IMR-90 (cell line): ENCODE data around the gene RELL1. TPM values are rescaled to one million over a fixed set of nuclear protein-coding genes. Genes with fewer than 3 reads are reported as not detected.

Experiments
- ATAC-seq: fragments of 200-7000 bp; cut with Tn5 transposase; 2 replicates; pipeline ENCODE4 v1.9.1; 2020; ENCODE audit warnings: low read depth, mild to moderate bottlenecking, moderate library complexity
- BruUV-seq: library from RNA; stranded (reverse); fragments of 400-500 nt; replicated peaks from 2 replicates; lab custom pipeline; 2021; lab: Mats Ljungman, UMichigan
- CTCF ChIA-PET: fragments of 300-600 bp; formaldehyde crosslinking; extraction: SDS; loops from one replicate; lab custom pipeline; 2021; ENCODE audit warnings: antibody characterized with exemption; lab: Yijun Ruan, JAX
- POLR2A ChIA-PET: fragments of 300-600 bp; sonication (Branson Sonifier 250); formaldehyde crosslinking; loops from one replicate; lab custom pipeline; 2022; ENCODE audit warnings: antibody characterized with exemption; ENCODE audit not compliant: unreplicated experiment; lab: Charles Lee
- DNase-seq: peaks from one replicate; pipeline ENCODE4 v3.0.0; 2013
- H2AFZ ChIP-seq: replicated peaks from 2 replicates; pipeline ENCODE3; 2013; ENCODE audit warnings: low read length, mild to moderate bottlenecking; ENCODE audit not compliant: poor library complexity
- H2AK5ac ChIP-seq: 2 replicates; pipeline ENCODE4 v1.6.1; 2013; ENCODE audit warnings: low read depth, low read length, inconsistent platforms
- H2AK9ac ChIP-seq: replicated peaks from 2 replicates; pipeline ENCODE3; 2013; ENCODE audit warnings: mild to moderate bottlenecking, low read depth, low read length, moderate library complexity; ENCODE audit not compliant: poor library complexity
- H2BK120ac ChIP-seq: 2 replicates; pipeline ENCODE4 v1.6.1; 2013; ENCODE audit warnings: low read depth, low read length, inconsistent platforms
- H2BK15ac ChIP-seq: 3 replicates; pipeline ENCODE4 v1.6.1; 2013; ENCODE audit warnings: low read depth, low read length, inconsistent platforms
- H2BK20ac ChIP-seq: 2 replicates; pipeline ENCODE4 v1.6.1; 2013; ENCODE audit warnings: low read depth, mild to moderate bottlenecking, inconsistent platforms, low read length, moderate library complexity
- H2BK5ac ChIP-seq: 2 replicates; pipeline ENCODE4 v1.6.1; 2013; ENCODE audit warnings: mild to moderate bottlenecking, low read depth, low read length, inconsistent platforms; ENCODE audit not compliant: poor library complexity, severe bottlenecking
- H3K14ac ChIP-seq: replicated peaks from 2 replicates; pipeline ENCODE4 v1.6.1; 2013; ENCODE audit warnings: low read depth, low read length, inconsistent platforms
- H3K18ac ChIP-seq: 2 replicates; pipeline ENCODE4 v1.6.1; 2013; ENCODE audit warnings: low read depth, low read length, control low read depth
- H3K23ac ChIP-seq: 2 replicates; pipeline ENCODE4 v1.6.1; 2013; ENCODE audit warnings: low read depth, low read length, inconsistent platforms
- H3K27ac ChIP-seq: 2 replicates; pipeline ENCODE4 v1.5.1; 2013; ENCODE audit warnings: mild to moderate bottlenecking, control low read depth, low read length; ENCODE audit not compliant: insufficient read depth
- H3K27me3 ChIP-seq: 2 replicates; pipeline ENCODE4 v1.6.1; 2013; ENCODE audit warnings: low read length; ENCODE audit not compliant: control insufficient read depth, insufficient read depth
- H3K36me3 ChIP-seq: 2 replicates; pipeline ENCODE4 v1.6.1; 2013; ENCODE audit warnings: low read length, mixed read lengths; ENCODE audit not compliant: control insufficient read depth, insufficient read depth
- H3K4ac ChIP-seq: 2 replicates; pipeline ENCODE4 v1.6.1; 2013; ENCODE audit warnings: low read depth, low read length, inconsistent platforms
- H3K4me1 ChIP-seq: 2 replicates; pipeline ENCODE4 v1.6.1; 2013; ENCODE audit warnings: low read length, mixed read lengths; ENCODE audit not compliant: control insufficient read depth, insufficient read depth
- H3K4me2 ChIP-seq: 2 replicates; pipeline ENCODE4 v1.6.1; 2013; ENCODE audit warnings: low read depth, mild to moderate bottlenecking, control low read depth, low read length, moderate library complexity
- H3K4me3 ChIP-seq: 2 replicates; pipeline ENCODE4 v1.5.1; 2013; ENCODE audit warnings: low read depth, mild to moderate bottlenecking, control low read depth, low read length, moderate library complexity; ENCODE audit not compliant: insufficient read depth
- H3K56ac ChIP-seq: 2 replicates; pipeline ENCODE4 v1.6.1; 2013; ENCODE audit warnings: low read length, inconsistent platforms; ENCODE audit not compliant: insufficient read depth; ENCODE audit errors: extremely low read depth
- H3K79me1 ChIP-seq, 2 experiments: 2 replicates each; pipeline ENCODE4 v1.6.1; 2013; ENCODE audit warnings: low read length in 2 of 2, inconsistent platforms in 1 of 2, low read depth in 1 of 2
- H3K9ac ChIP-seq: 2 replicates; pipeline ENCODE4 v1.6.1; 2013; ENCODE audit warnings: low read depth, low read length, control low read depth
- H3K9me1 ChIP-seq: 2 replicates; pipeline ENCODE4 v1.6.1; 2013; ENCODE audit warnings: low read length, inconsistent platforms; ENCODE audit not compliant: insufficient read depth
- H3K9me3 ChIP-seq: 2 replicates; pipeline ENCODE4 v1.6.1; 2013; ENCODE audit warnings: low read length; ENCODE audit not compliant: control insufficient read depth, insufficient read depth
- H4K20me1 ChIP-seq: 2 replicates; pipeline ENCODE4 v1.6.1; 2013; ENCODE audit warnings: low read length, inconsistent platforms; ENCODE audit not compliant: insufficient read depth
- H4K5ac ChIP-seq: 2 replicates; pipeline ENCODE4 v1.6.1; 2013; ENCODE audit warnings: mild to moderate bottlenecking, low read depth, low read length, control low read depth
- H4K8ac ChIP-seq, 2 experiments: 2 replicates each; pipeline ENCODE4 v1.6.1; 2013; ENCODE audit warnings: low read depth in 2 of 2, low read length in 2 of 2, control low read depth in 1 of 2, inconsistent platforms in 1 of 2
- H4K91ac ChIP-seq: 2 replicates; pipeline ENCODE4 v1.6.1; 2013; ENCODE audit warnings: low read depth, low read length, inconsistent platforms; ENCODE audit not compliant: insufficient read depth
- CHD1 ChIP-seq: IDR thresholded peaks from 2 replicates; pipeline ENCODE4 v1.6.1; 2012; ENCODE audit warnings: low read depth, low read length, improper control_type of control experiment
- CTCF ChIP-seq: conservative IDR thresholded peaks from 2 replicates; pipeline ENCODE4 v1.5.1; 2012; ENCODE audit warnings: mild to moderate bottlenecking, low read depth, low read length, improper control_type of control experiment
- FOS ChIP-seq: fragments of 150-350 bp; IDR thresholded peaks from 2 replicates; pipeline ENCODE4 v1.6.1; 2016; ENCODE audit warnings: low read depth, low read length
- NFE2L2 ChIP-seq: fragments of 150-350 bp; IDR thresholded peaks from 2 replicates; pipeline ENCODE4 v1.6.1; 2016; ENCODE audit warnings: low read depth, mild to moderate bottlenecking, low read length
- POLR2A ChIP-seq: IDR thresholded peaks from 2 replicates; pipeline ENCODE4 v1.6.1; 2012; ENCODE audit warnings: mild to moderate bottlenecking, low read depth, low read length
- RAD21 ChIP-seq: IDR thresholded peaks from 2 replicates; pipeline ENCODE4 v1.6.1; 2012; ENCODE audit warnings: low read length, improper control_type of control experiment
- RCOR1 ChIP-seq: IDR thresholded peaks from 2 replicates; pipeline ENCODE4 v1.6.1; 2012; ENCODE audit warnings: mild to moderate bottlenecking, low read length, improper control_type of control experiment; ENCODE audit not compliant: insufficient replicate concordance
- RFX5 ChIP-seq: IDR thresholded peaks from 2 replicates; pipeline ENCODE4 v1.8.0; 2012; ENCODE audit warnings: low read depth, mild to moderate bottlenecking, low read length, moderate library complexity
- SMC3 ChIP-seq: fragments of 150-350 bp; IDR thresholded peaks from 2 replicates; pipeline ENCODE4 v1.6.1; 2016; ENCODE audit warnings: low read depth, mild to moderate bottlenecking, antibody characterized with exemption, low read length, moderate library complexity
- WGBS, 2 experiments: methylation state at CpG; one replicate each; pipeline versions ENCODE4 v1.1.5 to v1.1.7; 2013; ENCODE audit warnings: missing lambda C conversion rate in 2 of 2; ENCODE audit not compliant: insufficient read length in 1 of 2; ENCODE audit errors: extremely low coverage in 2 of 2; 5-methylcytosine and 5-hydroxymethylcytosine counted together
- dilution Hi-C: fragments of 300-500 bp; cut with HindIII; formaldehyde crosslinking; loops from one replicate; pipeline ENCODE4 v1.14.3; 2018; ENCODE audit warnings: low sequenced_read_pairs; ENCODE audit not compliant: unreplicated experiment
- in situ Hi-C: fragments of 300-500 bp; cut with MboI; formaldehyde crosslinking; loops from 3 replicates; pipeline ENCODE4 v1.14.3; 2019; ENCODE audit warnings: low sequenced_read_pairs, inconsistent platforms, mixed read lengths
- intact Hi-C: fragments of 100-400 bp; cut with micrococcal nuclease; formaldehyde crosslinking; loops from 2 replicates; pipeline ENCODE4 v1.10.0; 2022
- polyA plus RNA-seq, 3 experiments: library from polyadenylated mRNA; depleted of rRNA; stranded (reverse); fragments of >200 nt; gene quantifications; 2 replicates each; pipeline ENCODE4 v1.2.3, GENCODE V29; 2012; ENCODE audit warnings: low replicate concordance in 1 of 3
- total RNA-seq: library from RNA; depleted of rRNA; stranded (reverse); fragments of >200 nt; gene quantifications from 2 replicates; pipeline ENCODE4 v1.2.3, GENCODE V29; 2012
- TF ChIP-seq, protein P1 (sequence below): fragments of 150-350 bp; IDR thresholded peaks from 2 replicates; pipeline ENCODE4 v1.6.1; 2017; ENCODE audit warnings: mild to moderate bottlenecking, antibody characterized with exemption, low read length, low read depth

Gene RELL1
- total and polyA plus RNA-seq, 2 of the 4 experiments (the other 2 are of a cell fraction), result 6.8 to 39.6 TPM

DNA sequence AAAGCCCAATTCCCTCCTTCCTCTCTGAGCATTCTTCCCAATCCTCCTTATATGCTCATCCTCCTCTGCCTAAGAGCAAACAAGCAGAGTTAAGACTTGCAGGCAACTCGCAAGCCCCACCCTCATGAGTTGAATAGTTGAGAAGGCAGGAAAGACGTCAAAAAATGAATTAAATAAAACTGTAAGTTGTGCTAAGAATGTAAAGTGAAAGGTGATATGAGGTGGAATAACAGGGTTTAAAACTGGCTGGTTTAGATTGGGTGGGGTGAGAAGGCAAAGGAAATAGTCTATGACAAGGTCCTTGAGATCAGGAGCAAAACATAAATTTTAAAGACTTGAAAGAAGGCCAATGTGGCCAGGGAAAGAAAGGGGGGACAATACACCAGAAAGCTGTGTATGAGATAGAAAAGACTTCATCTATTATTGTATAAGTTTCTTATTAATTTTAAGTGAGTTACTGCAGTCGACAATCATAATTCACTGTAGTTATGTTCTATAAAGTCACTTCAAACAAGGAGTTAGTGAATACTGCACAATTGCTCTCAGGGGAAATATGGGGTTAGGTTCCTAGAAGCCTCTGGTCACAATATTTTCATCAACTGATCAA lies 124.9 kb downstream of the RELL1 start:
- Histone ChIP-seq H3K4me3 (no peak overlapping the region), H2AFZ (no peak overlapping the region), H4K91ac (no peak overlapping the region), H3K9me3 (no peaks in the 10 kb centered on the region), H3K4me2 (no peak overlapping the region), H3K4me1 (no peaks in the 10 kb centered on the region), H4K5ac (no peak overlapping the region), H2BK20ac (no peak overlapping the region), H2BK5ac (no peak overlapping the region), H2AK9ac (no peak overlapping the region), H3K18ac (no peak overlapping the region), H3K23ac (no peak overlapping the region), H3K27ac (no peak overlapping the region), H3K4ac (no peak overlapping the region), H2AK5ac (no peak overlapping the region), H3K14ac (no peak overlapping the region), H2BK120ac (no peak overlapping the region), H3K9me1 (no peaks in the 10 kb centered on the region), H3K56ac (no peak overlapping the region), H4K20me1 (no peaks in the 10 kb centered on the region), H3K36me3 (no peaks in the 10 kb centered on the region), H3K79me1 (no peaks in the 10 kb centered on the region), H3K27me3 (no peaks in the 10 kb centered on the region), H2BK15ac (no peak overlapping the region), H4K8ac (no peak overlapping the region), H3K9ac (no peak overlapping the region)
- BruUV-seq, result no TSS peak
- in situ Hi-C loops (loop anchor here (10.0 kb wide), 1 partner anchor 106 kb away; a partner anchor contains a TSS), dilution Hi-C loops (no loop called here), intact Hi-C loops (no loop called here)
- no CpG with 5 or more reads among the region's 3 CpGs for WGBS, 2 experiments
- ATAC-seq (no peak), DNase-seq (no peak)
- ChIA-PET POLR2A (no interaction called here), CTCF (no interaction called here)
- TF ChIP-seq CHD1, result no peak
- no peak for TF ChIP-seq RCOR1
- no peak for TF ChIP-seq CTCF
- no peak for TF ChIP-seq FOS
- TF ChIP-seq NFE2L2, result no peak
- no peak for TF ChIP-seq SMC3
- TF ChIP-seq, protein P1, sequence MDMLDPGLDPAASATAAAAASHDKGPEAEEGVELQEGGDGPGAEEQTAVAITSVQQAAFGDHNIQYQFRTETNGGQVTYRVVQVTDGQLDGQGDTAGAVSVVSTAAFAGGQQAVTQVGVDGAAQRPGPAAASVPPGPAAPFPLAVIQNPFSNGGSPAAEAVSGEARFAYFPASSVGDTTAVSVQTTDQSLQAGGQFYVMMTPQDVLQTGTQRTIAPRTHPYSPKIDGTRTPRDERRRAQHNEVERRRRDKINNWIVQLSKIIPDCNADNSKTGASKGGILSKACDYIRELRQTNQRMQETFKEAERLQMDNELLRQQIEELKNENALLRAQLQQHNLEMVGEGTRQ, result no peak
- TF ChIP-seq POLR2A, result no peak
- TF ChIP-seq RFX5, result no peak
- TF ChIP-seq RAD21, result no peak
